DMS 273 (cell line): ENCODE results near the gene CELF4.

Source experiments
- DNase-seq: peaks from one replicate; lab custom pipeline; 2025; ENCODE audit not compliant: unreplicated experiment; lab: John Stamatoyannopoulos, UW

Gene CELF4

DNA sequence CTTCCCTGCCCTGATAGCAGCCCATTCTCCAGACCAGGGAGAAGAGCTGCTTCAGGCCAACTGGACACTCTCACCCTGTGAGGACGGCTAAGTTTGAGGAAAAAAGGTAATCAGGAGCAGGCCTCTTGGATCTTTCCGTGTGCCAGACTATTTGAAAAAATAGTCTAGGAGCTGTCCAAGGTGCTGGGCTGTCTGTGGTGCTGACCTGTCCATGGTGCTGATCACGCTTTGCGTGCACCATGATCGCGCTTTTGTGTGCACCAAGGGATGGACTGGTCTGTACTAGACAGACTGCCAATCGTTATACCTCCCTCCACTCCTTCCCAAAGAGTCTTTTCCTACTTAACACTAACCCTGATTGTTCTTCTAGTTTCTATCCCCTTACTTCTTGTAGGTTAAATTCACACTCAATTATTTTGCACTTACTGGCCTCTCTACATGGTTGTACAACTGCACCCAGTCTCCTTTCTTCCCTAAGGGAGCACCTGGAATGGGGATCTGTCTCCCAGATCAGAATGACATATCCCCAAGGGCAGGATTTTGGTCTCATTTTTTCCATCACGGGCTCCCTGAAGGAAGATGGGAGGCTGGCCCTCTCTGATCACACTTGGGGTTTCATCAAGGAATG is 295.4 kb downstream of the CELF4 start:
- peak; percentile 80 for DNase-seq

DNA sequence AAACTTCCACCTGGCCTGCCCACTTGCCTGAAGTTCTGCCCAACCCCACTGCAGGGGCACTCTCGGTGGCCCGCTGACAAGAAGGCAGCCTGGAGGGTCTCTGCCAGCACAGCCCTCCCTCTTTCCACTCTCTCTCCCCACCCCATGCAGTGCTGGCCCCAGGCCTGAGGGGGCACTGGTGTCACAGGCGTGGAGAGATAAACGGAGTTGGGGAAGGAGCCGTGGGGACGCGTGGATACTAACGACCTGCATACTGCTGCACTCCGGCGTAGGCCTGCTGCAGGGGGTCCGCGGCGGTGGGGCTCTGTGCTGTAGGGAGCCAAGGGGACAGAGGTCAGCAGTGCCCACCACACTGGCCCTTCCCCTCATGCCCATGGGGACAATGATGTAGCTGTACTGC is 299.3 kb downstream of the CELF4 start:
- DNase-seq = peak; percentile 62

DNA sequence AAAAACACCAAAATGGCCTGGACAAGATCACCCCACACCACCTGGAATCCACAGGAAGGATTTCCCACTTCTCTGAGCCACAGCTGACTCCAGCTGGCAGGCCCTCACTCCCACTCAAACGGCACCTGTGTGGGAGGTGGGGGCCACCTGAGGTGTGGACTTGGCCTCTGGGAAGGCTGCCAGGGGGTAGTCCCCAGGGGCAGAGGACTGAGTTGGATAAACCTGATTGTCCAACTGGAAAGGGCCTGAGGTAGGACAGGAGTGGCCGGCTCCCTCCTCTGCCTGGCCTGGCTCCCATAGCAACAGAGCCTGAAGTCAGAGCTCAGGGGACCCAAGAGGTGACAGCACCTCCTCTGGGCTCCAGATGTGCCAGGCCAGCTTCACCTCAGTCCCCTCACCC is 300.2 kb downstream of the CELF4 start:
- no peak for DNase-seq

DNA sequence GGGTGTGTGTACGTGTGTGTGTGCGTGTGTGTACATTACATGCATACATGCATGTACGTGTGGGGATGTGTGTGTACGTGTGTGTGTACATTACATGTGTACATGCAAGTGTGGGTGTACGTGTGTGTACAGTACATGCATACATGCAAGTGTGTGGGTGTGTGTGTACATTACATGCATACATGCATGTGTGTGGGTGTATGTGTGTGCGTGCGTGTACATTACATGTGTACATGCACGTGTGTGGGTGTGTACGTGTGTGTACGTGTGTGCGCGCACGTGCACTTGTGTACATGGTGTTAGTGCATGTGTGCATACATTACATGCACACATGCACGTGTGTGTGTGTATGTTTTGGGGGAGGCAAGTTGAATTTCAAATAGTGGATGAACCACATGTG is 300.6 kb downstream of the CELF4 start:
- no peak for DNase-seq

DNA sequence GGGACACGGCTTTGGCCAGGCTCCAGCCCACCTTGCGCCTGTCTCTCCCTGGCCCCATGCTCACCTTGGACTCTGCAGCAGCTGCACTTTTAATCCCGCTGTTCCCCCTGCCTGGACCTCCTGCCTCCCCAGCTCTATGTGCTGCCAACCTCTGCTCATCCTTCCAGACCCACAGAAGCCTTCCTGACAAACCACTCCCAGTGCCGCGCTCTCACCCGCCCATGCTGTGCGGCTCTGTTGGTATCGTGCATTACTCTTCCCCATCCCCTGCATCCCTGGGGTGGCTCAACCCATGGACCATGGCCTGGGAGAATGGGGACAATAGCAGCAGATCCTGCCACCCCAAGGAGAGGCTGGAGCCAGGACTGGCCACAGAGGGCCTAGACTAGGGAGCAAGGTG is 303.6 kb downstream of the CELF4 start:
- peak; percentile 50 for DNase-seq

DNA sequence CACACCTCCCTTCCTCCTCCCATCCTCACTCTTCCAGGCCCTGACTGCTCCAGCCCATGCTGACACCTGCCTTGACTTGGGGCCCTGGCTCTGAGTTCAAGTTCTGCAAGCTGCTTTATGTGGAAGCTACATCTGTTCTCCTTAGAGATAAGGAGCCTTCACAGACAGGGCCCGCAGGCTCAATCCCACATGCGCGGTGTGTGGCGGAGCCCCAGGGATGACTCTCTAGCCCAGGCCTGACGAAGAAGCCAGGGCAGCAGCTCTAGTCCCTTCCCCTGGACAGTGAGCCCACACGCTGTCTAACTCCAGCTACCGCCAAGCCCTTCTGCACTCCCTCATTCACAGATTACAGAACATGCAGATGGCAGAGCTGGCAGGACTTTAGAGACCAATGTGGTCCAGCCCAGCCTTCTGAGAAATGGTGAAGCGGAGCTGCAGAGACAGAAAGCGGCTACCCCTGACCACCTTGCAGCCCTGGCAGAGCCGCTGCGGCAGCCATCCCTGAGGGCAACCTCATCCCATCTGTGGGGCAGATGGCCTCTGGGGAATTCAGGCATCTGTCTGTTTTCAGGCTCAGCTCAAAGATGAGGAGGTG is 304.3 kb downstream of the CELF4 start:
- DNase-seq = peak; percentile 79

DNA sequence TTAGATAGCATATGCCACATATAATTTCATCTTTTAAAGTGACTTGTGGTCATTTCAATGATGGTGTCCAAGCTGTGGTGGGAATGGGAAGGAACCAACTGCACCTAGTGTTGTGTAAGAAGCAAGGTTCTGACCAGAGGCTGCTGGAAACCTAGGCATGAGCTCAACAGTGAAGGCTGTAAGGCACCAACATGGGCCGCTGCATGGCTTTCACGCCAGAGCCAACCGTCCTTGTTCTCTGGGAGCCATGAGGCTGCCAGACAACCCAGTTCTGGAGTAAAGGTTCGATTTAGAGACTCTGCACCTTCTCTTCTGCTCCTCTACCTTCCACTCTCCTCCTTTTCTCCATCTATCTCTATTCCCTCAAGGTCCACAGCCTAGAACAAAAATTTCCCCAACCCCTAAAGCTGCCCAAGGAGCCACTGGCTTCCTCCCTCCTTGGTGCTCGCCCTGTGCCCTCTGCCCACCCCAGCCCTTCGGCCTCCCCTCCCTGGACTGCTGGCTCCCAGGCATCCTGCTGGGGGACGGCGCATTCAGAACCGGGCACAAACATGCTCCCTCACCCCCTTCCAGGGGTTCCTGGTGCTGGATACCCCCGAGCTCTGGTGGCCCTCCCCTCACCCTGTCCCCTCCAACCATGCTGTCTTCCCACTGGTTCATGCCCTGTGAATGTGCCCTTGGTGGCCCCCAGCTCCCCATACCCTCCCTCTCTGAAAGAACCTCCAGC is 305.1 kb downstream of the CELF4 start:
- DNase-seq = no peak

DNA sequence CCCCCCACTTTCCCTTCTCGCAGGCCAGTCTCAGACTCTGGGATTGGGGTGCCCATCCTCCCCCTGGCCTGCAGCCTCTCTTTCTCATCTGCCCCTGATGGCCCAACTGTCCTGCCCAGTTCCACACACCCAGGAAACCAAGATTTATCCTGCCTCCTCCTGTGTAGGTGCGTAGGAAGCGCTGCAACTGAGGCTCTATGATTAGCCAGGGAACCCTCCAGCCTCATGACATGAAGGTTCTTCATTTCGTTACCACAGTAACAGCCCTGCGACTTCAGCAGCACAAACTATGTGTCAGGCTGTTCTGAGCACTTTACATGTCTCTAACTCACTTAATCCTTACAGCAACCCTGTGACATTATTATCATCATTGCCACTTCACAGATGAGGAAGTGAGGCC is 305.9 kb downstream of the CELF4 start:
- DNase-seq = no peak

DNA sequence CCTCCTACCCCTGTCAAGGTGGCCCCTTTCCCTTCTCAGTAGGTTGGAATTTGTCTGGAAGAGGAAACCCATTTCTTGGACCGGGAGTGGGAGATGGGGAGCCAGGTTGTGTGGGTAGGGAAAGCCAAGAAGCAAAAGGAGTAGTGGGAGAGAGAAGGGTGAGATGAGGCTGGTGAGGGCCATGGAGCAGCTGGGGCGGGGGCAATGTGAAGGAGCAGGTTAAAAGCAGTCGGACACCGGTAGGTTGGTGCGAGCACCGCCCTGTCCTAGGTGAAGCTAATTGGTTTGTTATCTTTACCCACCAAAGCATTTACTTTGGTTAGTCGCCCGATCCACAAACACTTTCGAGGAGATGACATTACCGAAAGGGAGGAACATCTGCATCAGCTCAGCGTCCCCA is 306.8 kb downstream of the CELF4 start:
- DNase-seq = no peak

DNA sequence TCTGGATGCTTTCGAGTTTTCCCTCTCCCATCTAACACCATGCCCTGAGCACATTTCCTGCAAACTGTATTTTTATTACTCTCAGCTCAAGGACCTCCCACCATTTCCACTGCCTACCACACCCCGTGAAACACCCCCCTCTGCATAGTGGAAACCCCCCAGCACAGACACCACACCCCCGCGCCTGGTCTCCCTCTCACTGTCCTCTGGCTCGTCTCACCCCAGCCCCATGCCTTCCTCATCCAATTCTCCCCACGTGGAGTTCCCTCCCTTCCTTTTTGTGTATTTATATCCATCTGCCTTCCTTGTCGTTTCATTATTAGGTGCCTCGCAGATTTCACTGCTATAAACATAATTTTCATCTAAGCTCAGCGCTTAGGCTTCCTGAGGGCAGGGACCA is 307.5 kb downstream of the CELF4 start:
- DNase-seq = no peak

DNA sequence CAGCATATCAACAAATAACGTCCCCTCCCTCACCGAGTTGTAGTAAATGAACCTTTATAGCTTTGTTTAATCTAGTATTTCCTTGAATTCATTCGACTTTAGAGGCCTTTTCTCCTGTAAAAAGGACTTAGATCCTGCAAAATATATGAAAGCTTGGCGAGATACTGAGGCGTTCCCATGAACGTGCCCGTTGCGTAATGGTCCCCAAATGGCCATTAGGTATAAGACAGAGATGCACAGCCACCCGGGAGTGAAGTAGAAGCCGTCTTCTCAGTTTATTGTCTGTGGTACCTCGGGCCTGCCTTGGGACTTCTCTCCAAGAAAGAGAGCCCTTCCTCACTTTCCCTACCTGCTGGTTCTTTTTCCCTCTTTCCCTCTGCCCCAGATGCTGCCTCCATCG is 310.6 kb downstream of the CELF4 start:
- DNase-seq = no peak

DNA sequence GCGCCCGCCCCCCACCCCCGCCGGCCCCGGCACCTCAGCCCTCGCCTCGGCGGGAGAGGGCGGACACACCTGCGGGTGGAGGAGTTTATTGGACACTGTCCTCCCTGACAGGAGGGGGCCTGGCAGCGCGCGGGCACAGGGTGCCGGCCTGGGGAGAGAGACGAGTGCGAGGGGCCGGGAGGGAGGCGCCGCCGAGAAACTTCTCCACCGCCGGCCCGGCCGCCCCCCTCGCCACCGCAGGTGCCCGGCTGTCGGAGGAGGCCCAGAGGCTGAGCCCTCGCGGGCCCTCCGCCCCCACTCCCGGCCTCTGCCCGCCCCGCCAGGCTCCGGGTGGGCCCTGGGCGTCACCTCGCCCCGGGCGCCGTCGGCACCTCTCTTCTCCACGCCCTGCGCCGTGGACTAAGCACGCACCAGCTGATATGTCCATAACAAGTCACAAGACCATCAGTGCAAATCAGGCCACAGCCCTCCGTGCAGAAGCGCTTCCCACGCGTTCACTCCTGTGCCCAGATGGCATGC is 311.3 kb downstream of the CELF4 start:
- DNase-seq = peak; percentile 79

DNA sequence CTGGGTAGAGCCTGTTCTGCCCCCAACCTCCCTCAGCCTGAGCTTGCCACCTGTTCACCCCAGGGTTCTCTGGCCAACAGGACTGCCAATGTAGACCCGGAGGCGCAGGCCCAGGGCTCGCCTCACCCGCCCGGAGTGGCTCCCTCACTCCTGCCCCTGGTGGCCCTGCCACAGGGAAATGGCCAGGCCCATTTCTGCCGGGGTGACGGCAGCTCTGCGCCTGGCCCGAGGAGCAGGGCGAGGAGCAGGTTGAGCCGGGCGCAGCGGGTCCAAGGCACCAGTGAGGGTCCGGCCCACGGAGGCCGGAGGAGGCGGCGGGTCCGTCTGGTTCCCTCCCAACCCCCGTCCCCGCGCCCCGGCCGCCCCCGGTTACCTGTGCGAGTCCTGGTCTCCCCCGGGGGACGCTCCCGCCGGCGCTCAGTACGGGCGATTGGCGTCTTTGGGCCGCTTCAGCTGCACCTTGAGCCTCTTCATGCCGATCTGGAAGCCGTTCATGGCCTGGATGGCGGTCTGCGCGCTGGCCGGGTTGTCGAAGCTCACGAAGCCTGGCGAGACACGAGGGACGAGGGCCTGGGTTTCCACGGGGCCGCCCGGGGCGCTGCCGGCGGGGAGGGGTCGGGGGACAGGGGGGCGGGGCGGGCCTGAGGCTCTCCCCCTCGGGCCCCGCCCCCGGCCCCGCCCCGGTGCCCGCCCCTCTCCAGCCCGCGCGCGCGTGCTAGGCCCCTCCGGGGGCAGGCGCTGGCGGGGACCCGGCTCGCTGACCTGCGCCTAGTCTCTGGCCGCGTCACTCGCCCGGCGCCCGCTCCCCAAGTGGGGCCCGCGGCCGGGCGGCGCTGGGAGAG is 312.0 kb downstream of the CELF4 start:
- peak; percentile 79 for DNase-seq

DNA sequence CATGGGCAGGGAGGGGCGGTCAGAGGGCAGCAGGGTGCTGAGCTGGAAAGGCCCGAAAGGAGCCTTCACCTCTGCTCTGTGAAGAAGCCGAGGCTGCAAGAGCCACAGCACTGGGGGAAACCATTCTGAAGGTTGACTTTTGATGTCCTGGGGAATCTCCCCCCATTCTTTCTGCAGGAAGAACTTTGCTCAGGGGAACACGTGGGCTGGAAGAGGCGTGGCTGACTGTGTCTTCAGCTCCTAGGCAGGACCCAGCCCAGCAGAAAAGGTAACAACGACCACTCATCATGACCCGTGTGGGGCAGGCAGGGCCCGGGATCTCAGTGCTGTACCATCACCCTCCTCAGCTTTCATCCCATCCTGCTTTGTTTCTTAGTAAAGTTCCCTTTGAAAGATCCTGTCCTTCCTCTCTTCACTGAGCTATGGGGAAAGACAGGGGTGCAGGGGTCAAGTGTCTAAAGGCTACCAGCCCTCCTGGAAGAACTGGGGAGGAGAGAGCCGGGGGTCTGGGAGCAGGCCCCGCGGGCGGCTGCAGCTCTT is 312.7 kb downstream of the CELF4 start:
- no peak for DNase-seq

DNA sequence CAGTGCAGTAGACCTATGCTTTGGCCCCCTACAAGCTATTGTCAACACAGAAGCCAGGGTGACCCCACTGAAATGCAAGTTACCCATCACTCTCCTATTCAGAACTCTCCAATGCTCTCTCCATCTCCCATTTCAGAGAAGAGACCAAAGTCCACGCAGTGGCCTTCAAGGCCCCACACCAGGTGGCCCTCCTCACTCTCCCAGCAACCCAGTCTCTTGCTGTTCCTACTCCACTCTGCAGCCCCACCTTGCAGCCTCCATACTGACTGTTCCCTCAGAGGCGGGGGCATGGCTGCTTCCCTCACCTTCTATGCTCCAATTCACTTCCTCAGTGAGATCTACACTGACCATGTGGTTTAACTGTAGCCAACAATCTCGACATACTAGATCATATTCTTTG is 313.3 kb downstream of the CELF4 start:
- no peak for DNase-seq

DNA sequence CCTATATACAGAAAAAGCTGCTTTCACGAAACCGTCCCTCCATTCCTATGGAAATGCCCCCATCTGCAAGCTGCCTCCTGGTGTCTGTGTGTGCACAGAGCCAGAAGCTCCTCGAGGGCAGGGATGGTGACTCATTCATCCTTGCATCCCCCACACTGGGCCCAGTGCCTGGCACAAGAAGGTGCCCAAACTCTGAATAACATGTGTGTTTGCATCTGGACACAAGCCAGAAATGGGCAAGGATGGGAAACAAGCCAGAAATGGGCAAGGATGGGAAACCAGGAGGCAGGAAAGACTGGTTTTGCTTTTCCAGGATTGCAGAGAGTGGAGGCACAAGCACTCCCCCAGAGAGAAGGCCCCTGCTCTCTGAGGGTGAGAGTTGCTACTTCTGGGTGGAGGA is 313.9 kb downstream of the CELF4 start:
- peak; percentile 50 for DNase-seq

DNA sequence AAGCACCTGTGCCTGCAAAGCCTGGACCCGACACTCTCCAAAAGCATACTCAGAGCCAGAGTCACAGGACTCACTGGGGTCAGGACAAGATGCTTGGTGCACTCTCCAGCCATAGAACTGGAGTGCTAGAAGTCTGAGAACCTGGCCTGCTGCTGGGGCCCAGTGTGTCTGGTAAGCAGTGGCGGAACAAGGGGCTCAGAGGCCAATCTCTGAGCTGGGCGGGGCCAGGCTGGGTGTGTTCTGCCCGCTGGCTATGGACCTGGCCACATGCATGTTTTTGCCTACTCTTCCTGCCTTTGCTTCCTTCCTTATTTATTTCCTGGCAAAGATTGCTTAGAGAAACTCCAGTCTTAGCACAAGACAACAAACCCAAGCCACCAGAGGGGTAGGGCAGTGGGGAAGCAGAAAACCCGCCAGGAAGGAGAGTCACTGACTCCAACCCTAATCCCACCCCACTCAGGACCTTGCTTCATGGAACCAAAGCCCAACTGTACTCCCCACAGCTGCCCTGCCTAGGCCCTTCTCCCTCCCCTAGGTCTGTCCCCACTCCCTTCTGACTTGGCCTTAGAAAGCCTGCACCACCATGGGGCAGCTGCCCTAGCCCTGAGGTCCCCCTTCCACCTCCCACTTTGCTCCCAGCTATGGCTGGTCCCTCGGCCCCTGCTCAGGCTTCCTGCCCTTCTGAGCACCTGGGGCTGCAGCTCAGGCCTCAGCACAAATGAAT is 315.5 kb downstream of the CELF4 start:
- no peak for DNase-seq

DNA sequence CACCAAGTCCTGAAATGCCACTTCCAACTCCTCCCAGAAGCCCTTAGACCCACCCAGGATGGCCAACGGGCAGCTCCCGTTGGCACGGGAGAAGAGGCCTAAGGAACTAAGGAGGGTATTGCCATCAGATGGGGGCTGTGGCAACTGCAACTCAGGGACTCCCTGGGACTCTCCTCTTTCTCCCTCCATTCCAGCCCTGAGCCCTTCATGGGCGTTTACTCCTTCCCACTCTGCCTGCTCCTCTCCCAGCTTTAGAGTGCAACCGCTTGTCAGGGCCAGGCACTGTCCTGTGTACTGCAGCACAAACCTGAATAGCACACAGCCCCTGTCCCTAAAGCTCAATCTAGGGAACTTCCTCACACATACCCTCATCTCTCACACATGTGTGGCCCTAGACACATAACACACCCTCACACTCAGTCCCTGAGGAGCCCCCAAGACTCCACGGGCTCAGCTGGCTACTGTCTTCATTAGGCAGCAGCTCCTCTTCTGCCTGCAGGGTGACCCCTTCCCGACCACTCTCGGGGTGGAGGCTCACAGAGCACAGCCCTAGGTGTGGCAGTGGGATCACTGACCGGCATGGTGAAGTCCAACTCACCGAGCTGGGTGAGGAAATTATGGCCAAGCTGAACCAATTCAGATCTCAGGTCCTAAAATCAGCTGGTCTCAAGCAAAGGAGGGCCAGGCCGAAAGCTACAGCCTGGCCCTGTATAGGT is 316.3 kb downstream of the CELF4 start:
- no peak for DNase-seq

DNA sequence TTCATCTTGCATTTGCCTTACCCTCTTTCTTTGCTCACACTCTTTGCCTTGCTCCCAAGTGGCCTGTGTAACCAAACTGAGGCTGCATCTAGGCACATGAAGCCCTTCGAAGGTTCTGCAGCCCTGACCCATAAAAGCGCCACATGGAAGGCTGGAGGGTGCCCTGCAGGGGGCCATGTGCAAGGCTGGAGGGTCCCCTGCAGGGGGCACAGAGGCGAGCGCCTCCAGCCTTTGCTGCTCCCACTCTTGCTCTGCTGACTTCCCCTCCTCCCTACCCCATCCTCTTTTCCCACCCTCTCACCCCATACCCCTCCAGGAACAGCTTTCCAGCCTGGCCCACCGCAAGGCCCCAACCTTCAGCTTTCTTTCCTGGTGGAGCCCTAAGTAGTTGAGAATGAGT is 317.3 kb downstream of the CELF4 start:
- no peak for DNase-seq
